ENCODE measurements around the gene NRG2. TPM values are rescaled to one million over a fixed set of nuclear protein-coding genes. Genes with fewer than 3 reads are reported as not detected.

The NRG2 gene
- total RNA-seq = not detected

DNA sequence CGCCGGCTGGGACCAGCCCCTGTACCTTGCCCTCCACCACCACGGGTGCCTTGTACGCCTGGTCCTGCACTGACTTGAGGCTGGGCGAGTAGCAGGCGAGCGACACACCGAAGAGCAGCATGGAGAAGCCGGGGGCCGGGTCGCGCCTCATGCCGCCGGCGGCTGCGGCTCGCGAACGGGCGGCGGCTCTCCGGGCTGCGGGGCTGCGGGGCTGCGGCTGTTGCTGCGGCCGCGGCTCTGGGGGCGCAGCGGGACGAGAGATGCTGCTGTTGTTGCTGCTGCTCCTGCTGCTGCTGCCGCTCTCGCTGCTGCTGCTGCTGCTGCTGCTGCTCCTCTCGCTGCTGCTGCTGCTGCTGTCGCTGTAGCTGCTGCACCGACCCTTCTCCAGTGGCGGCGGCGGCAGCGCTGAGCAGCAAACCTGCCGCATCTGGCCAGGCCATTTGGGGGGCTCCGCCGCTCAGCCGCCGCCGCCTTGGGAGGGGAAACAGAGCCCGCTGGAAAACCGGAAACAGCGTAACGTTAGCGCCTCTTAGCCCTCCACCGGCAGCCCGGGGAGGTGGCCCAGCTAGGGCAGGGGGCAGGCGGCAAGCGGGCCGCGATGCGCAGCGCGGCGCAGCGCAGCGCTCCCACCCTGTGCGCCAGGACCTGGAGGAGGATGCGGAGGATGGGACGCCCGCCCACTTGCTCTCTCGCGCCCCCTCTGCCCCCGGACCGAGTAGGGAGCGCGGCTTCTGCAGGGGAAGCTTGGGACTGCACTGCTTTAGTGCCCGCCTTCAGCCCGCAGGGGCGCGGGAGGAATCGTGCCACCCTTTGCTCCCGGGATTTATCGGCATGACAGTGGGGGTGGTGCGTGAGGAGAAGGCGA, at the start of gene NRG2:
TSS of gene NRG2 (minus strand) at position 657 of the 865 bp plus-strand sequence.
- no peak for DNase-seq (ENCODE audit: low spot score)
- H3K4me3 Mint-ChIP-seq = peak within 1 kb of the TSS; percentile 43

DNA sequence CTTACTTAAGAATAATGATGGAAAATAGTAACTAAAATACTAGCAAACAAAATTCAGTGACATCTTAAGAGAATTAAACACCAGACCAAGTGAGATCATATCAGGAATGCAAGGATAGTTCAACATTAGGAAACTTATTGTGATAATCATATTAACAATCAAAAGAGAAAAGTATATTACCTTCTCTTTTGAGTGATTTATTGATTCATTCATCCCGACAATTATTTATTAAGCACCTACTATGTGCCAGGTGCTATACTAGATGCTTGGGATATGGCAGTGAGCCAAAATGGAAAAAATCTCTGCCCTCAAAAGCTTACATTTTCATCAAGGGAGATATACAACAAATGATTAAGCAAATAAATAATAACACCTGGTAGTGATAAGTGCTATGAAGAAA, 47.2 kb upstream of the NRG2 start:
- peaks cover 11% of the 10 kb centered on the region for H3K9me3 Mint-ChIP-seq
- H3K4me1 Mint-ChIP-seq (ENCODE audit: low read depth in 2 of 2) = no peaks in the 10 kb centered on the region
- no peak for DNase-seq (ENCODE audit: low spot score)
- H3K4me3 Mint-ChIP-seq = no peak overlapping the region
- H3K27me3 Mint-ChIP-seq = peaks cover 26 to 28% of the 10 kb centered on the region in 2 donors
- ATAC-seq = no peak
- H3K27ac Mint-ChIP-seq = no peak overlapping the region
- H3K36me3 Mint-ChIP-seq = peaks cover 16% of the 10 kb centered on the region

More for the DNA sequence above, at the start of gene NRG2:
- peaks cover 10 to 19% of the 10 kb centered on the region in 2 donors for H3K4me1 Mint-ChIP-seq (ENCODE audit: low read depth in 2 of 2)
- no peaks in the 10 kb centered on the region for H3K9me3 Mint-ChIP-seq
- H3K27me3 Mint-ChIP-seq = peaks cover 40 to 56% of the 10 kb centered on the region in 2 donors
- no peak within 1 kb of the TSS for H3K27ac Mint-ChIP-seq
- ATAC-seq = peak; percentile 83 to 87
- H3K36me3 Mint-ChIP-seq = peaks cover 5% of the 10 kb centered on the region

DNA sequence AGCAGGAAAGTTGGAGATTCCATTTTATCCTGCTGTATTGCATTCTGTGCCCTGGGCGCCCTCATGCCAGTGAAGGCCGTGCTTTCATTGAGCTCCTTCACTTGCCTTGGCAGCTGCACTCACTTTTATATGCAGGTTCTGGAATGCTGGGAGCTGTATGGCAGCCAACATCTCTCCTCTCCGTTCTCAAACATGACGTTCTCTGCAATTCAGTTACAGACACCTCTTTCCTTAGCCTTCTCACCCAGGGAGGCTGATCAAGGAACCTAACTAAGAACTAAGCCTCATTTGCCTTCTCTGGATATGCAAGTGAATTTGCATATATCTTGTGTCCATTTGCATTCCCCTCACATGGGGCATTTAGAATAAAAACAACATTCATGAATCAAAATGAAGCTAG, 41.4 kb upstream of the NRG2 start:
- H3K36me3 Mint-ChIP-seq = peaks cover 6% of the 10 kb centered on the region
- H3K27me3 Mint-ChIP-seq = peaks cover 26 to 36% of the 10 kb centered on the region in 2 donors
- DNase-seq (ENCODE audit: low spot score) (no peak), ATAC-seq (no peak)
- H3K4me3 Mint-ChIP-seq = no peak overlapping the region
- H3K9me3 Mint-ChIP-seq = peaks cover 4% of the 10 kb centered on the region
- no peak overlapping the region for H3K27ac Mint-ChIP-seq
- H3K4me1 Mint-ChIP-seq (ENCODE audit: low read depth in 2 of 2) = no peaks in the 10 kb centered on the region

DNA sequence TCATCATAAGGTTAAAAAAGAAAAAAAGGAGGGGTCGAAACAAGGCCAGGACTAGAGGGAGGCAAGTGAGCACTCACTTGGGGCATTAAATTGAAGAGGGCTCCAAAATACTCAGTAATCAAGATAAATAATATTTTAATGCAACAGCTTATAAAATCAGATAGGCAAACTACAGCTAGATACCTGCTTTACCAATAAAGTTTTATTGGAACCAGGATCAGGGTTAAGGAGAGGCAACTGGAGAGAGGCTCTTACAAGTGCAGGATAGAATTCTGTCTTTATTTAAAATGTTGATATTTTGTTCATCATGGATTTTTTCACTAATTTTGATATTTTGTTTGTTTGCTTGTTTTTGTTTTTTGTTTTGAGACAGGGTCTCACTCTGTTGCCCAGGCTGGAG, 40.6 kb upstream of the NRG2 start:
- no peaks in the 10 kb centered on the region for H3K9me3 Mint-ChIP-seq
- no peaks in the 10 kb centered on the region for H3K4me1 Mint-ChIP-seq (ENCODE audit: low read depth in 2 of 2)
- no peak overlapping the region for H3K4me3 Mint-ChIP-seq
- peaks cover 21 to 36% of the 10 kb centered on the region in 2 donors for H3K27me3 Mint-ChIP-seq
- no peak overlapping the region for H3K27ac Mint-ChIP-seq
- no peaks in the 10 kb centered on the region for H3K36me3 Mint-ChIP-seq
- DNase-seq (ENCODE audit: low spot score) = no peak
- no peak for ATAC-seq

DNA sequence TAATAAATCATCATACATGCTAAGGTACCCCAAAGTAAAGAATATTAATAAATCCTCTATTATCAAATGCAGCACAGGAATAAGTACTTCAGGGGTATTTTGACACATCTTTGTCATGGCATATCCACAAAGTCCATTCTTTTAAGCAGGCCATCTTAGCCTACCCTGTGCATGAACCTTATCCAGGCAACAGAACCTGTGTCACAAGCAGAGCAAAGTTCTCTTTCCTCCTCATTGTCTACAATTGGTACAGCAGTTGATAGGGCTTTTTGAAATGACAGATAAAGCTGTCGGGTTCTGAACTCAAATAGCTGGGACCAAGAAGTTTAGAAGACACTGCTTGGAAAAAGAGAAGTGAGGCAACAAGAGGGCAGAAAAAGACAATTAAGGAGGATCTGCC, 40.0 kb upstream of the NRG2 start:
- Mint-ChIP-seq H3K9me3 (no peaks in the 10 kb centered on the region), H3K4me3 (no peak overlapping the region), H3K4me1 (ENCODE audit: low read depth in 2 of 2) (no peaks in the 10 kb centered on the region), H3K27ac (no peak overlapping the region), H3K27me3 (peaks cover 21 to 36% of the 10 kb centered on the region in 2 donors), H3K36me3 (no peaks in the 10 kb centered on the region)
- DNase-seq (ENCODE audit: low spot score) (no peak), ATAC-seq (no peak)

DNA sequence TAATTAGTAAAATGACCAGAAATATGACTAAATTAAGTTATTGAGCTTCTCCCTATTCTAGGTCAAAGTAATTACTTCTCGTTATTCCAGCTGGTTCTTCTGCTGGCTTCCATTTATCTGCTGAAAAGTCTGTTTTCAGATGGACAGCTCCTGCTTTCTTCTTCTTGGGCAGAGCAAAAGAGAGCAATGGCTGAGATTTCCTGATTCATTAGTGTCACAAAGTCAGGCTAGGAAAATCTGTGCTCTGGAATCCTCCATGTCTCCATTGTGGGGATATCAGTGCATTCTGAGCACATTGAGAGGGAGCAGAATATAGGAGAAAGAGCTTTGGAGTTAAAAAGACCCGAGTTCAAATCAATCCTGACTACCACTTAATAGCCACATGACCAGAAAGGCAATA, 33.7 kb upstream of the NRG2 start:
- no peaks in the 10 kb centered on the region for H3K4me1 Mint-ChIP-seq (ENCODE audit: low read depth in 2 of 2)
- no peaks in the 10 kb centered on the region for H3K36me3 Mint-ChIP-seq
- H3K27ac Mint-ChIP-seq = no peak overlapping the region
- no peak for DNase-seq (ENCODE audit: low spot score)
- no peak overlapping the region for H3K4me3 Mint-ChIP-seq
- peaks cover 18 to 27% of the 10 kb centered on the region in 2 donors for H3K27me3 Mint-ChIP-seq
- no peak for ATAC-seq
- H3K9me3 Mint-ChIP-seq = no peaks in the 10 kb centered on the region

DNA sequence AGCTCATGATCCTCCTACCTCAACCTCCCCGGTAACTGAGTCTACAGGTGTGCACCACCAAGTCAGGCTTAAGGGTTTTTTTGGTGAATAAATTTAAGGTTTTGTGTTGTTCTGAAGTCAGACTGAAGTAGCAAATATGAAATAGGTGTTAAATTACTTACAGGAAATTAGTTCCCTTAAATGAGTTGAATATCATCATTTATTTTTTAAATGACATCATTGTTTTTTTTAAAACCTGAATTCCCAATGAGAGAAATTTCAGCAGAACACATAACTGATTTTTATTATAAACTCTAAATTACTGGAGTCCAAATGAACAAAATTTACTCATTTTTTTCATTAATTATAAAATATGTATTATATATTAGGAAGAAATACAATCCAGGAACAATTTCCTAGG, 33.0 kb upstream of the NRG2 start:
- Mint-ChIP-seq H3K36me3 (no peaks in the 10 kb centered on the region), H3K27ac (no peak overlapping the region), H3K9me3 (no peaks in the 10 kb centered on the region), H3K4me1 (ENCODE audit: low read depth in 2 of 2) (no peaks in the 10 kb centered on the region), H3K27me3 (peaks cover 21 to 31% of the 10 kb centered on the region in 2 donors), H3K4me3 (no peak overlapping the region)
- ATAC-seq = no peak
- DNase-seq (ENCODE audit: low spot score) = no peak

DNA sequence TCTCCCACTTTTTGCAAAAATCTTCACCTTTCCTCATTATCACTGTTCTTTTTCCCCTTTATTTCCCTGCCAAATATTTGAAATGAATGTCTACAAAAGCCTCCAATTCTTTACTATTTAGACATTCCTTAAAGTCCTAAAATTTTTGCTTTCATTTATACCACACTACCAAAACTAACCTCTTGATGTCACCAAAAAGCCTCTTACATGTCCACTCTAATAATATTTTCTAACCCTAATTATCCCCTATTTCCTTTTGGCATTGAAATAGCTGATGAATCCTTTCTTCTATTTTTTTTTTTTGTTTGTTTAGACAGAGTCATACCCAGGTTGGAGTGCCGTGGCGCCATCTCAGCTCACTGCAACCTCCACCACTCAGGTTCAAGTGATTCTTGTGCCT, 32.3 kb upstream of the NRG2 start:
- Mint-ChIP-seq H3K9me3 (no peaks in the 10 kb centered on the region), H3K27ac (no peak overlapping the region), H3K4me3 (no peak overlapping the region), H3K4me1 (ENCODE audit: low read depth in 2 of 2) (no peaks in the 10 kb centered on the region), H3K27me3 (peaks cover 19 to 31% of the 10 kb centered on the region in 2 donors), H3K36me3 (no peaks in the 10 kb centered on the region)
- DNase-seq (ENCODE audit: low spot score) (no peak), ATAC-seq (no peak)

DNA sequence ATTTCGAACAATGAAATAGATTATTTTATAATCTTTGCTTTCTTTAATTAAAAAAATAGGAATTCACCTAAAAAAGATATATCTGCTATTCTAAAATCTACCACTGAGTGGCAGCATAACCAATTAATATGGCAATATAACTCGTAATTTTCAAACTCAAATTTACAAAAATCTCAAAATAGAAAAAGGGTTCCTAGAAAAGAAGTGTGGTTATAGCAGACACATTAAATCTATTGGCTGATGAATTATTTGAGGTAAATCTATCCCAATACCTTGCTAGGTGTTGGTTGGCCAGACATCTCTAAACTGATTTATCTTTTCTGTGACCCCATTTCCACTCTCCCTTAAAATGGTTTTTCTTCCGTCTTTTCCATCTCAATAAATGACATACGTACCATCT, 30.2 kb upstream of the NRG2 start:
- no peak for ATAC-seq
- Mint-ChIP-seq H3K27ac (no peak overlapping the region), H3K9me3 (no peaks in the 10 kb centered on the region), H3K27me3 (peaks cover 21 to 37% of the 10 kb centered on the region in 2 donors), H3K4me1 (ENCODE audit: low read depth in 2 of 2) (no peaks in the 10 kb centered on the region), H3K36me3 (no peaks in the 10 kb centered on the region), H3K4me3 (no peak overlapping the region)
- DNase-seq (ENCODE audit: low spot score) = no peak

DNA sequence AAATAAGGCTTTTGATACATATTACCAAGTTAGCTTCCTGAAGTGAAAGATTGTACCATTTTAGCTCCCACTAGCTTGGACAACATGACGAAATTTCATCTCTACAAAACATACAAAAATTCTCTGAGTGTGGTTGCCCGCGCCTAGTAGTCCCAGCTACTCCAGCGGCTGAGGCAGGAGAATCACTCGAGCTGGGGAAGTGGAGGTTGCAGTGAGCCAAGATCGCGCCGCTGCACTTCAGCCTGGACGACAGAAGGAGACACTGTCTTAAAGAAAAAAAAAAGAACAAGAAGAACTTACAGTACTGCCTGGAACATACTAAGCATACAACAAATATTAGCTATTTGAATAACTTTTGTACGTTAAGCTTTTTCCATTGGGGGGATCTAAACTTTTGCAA, 29.7 kb upstream of the NRG2 start:
- Mint-ChIP-seq H3K9me3 (no peaks in the 10 kb centered on the region), H3K27me3 (peaks cover 25 to 42% of the 10 kb centered on the region in 2 donors)

DNA sequence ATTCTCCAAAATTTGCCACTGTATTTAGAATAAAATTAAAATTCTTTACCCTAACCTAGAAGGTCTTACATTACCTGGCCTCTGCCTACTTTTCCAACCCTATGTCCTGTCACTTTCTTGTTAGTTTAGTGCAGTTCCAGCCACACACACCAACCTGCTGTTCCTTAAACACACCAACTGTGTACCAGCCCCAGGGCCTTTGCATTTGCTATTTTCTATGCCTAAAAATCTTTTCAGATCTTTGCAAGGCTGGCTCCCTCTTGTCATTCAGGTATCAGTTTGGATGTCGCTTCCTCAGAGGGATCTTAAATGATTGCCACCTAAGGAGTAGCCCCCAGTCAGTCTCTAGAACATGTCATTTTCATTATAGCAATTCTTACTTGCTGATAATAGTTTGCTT, 17.7 kb upstream of the NRG2 start:
- DNase-seq (ENCODE audit: low spot score) = no peak
- Mint-ChIP-seq H3K27ac (no peak overlapping the region), H3K9me3 (no peaks in the 10 kb centered on the region), H3K4me3 (no peak overlapping the region), H3K36me3 (no peaks in the 10 kb centered on the region), H3K4me1 (ENCODE audit: low read depth in 2 of 2) (no peaks in the 10 kb centered on the region), H3K27me3 (peaks cover 17 to 22% of the 10 kb centered on the region in 2 donors)
- ATAC-seq = no peak

More for the DNA sequence above, 29.7 kb upstream of the NRG2 start:
- Mint-ChIP-seq H3K36me3 (no peaks in the 10 kb centered on the region), H3K4me3 (no peak overlapping the region), H3K4me1 (ENCODE audit: low read depth in 2 of 2) (no peaks in the 10 kb centered on the region), H3K27ac (no peak overlapping the region)
- DNase-seq (ENCODE audit: low spot score) (no peak), ATAC-seq (no peak)

DNA sequence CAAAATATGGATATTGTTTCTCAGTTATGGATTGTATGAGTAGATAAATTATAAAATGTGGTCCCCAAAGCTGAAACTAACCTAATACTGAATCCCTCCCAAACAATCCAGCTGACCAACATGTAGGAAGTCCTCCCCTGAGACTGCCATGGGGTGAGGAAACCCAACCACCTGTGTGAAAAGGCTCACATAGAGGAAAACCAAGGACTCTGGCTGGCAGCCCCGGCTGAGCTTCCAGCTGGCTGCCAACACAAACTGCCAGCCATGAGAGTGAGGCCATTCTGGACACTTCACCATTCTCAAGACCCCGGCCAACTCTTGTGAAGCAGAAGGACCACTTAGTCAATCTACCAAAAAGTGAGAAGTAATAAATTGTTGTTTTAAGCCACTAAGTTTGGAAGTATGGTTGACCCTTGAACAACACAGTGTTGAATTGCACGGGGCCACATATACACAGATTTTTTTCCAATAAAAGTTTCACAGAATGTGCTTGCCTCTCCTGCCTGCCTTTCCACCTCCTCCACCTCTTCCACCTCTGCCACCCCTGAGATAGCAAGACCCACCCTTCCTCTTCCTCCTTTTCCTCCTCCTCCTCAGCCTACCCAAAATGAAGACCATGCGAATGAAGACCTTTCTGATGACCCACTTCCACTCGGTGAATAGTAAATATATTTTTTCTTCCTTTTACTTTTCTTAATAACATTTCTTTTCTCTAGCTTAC, 15.3 kb upstream of the NRG2 start:
- H3K9me3 Mint-ChIP-seq = no peaks in the 10 kb centered on the region

DNA sequence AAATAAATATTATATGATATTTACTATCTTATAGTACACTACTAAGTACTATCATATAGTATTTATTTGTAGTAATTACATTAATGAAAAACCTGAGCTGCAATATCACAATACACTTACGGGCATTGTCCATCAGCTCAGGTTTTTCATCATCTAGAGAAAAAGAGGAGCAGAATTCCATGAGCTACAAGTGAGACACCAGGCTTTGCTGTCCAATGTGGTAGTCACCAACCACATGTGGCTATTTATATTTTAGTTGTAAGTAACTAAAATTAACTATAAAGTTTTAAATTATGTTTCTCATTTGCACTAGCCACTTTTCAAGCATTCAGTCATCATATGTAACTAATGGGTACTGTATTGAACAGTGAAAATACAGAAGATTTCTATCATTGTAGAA, 13.8 kb upstream of the NRG2 start:
- no peaks in the 10 kb centered on the region for H3K9me3 Mint-ChIP-seq
- no peak overlapping the region for H3K27ac Mint-ChIP-seq
- H3K36me3 Mint-ChIP-seq = no peaks in the 10 kb centered on the region

More for the DNA sequence above, 15.3 kb upstream of the NRG2 start:
- DNase-seq (ENCODE audit: low spot score) (no peak), ATAC-seq (no peak)
- no peaks in the 10 kb centered on the region for H3K4me1 Mint-ChIP-seq (ENCODE audit: low read depth in 2 of 2)
- peaks cover 11 to 13% of the 10 kb centered on the region in 2 donors for H3K27me3 Mint-ChIP-seq
- H3K36me3 Mint-ChIP-seq = no peaks in the 10 kb centered on the region
- H3K4me3 Mint-ChIP-seq = no peak overlapping the region
- H3K27ac Mint-ChIP-seq = no peak overlapping the region

DNA sequence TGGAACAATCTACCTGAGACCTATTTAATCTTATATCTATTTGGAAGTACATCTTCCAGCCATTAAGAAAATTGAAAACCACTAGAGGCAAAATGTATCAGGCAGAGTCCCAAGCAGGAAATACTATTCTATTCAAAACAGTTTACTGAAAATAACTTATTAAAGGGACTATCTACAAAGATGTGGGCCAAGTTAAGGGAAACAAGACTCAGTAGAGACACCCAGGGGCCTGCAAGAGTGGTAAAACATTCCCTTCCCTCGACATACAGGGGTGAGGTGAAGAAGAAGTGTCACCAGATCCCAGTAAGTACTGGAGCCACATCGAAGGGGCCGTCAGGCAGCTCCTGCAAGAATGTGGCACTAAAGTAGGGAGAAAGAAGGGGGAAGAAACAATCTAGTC, 12.1 kb upstream of the NRG2 start:
- H3K36me3 Mint-ChIP-seq = no peaks in the 10 kb centered on the region
- DNase-seq (ENCODE audit: low spot score) = no peak
- no peaks in the 10 kb centered on the region for H3K4me1 Mint-ChIP-seq (ENCODE audit: low read depth in 2 of 2)
- no peak overlapping the region for H3K27ac Mint-ChIP-seq
- no peaks in the 10 kb centered on the region for H3K9me3 Mint-ChIP-seq
- ATAC-seq = no peak
- H3K27me3 Mint-ChIP-seq = peaks cover 5 to 7% of the 10 kb centered on the region in 2 donors
- no peak overlapping the region for H3K4me3 Mint-ChIP-seq

More for the DNA sequence above, 13.8 kb upstream of the NRG2 start:
- H3K4me3 Mint-ChIP-seq = no peak overlapping the region
- no peak for DNase-seq (ENCODE audit: low spot score)
- H3K4me1 Mint-ChIP-seq (ENCODE audit: low read depth in 2 of 2) = no peaks in the 10 kb centered on the region
- H3K27me3 Mint-ChIP-seq = peaks cover 5 to 7% of the 10 kb centered on the region in 2 donors
- ATAC-seq = no peak
